Measurements from ENCODE around the gene CHKB.
A peak's percentile ranks its signal among the peaks of the same experiment; 100 is the strongest.

The CHKB gene

GRCh38 chr22:50576806-50577696 is 5.6 kb downstream of the CHKB start:
- H3K4me3 ChIP-seq (ENCODE audit: low read depth, low read length): no peak overlapping the region
- no peak for DNase-seq (ENCODE audit: low read depth)

DNA sequence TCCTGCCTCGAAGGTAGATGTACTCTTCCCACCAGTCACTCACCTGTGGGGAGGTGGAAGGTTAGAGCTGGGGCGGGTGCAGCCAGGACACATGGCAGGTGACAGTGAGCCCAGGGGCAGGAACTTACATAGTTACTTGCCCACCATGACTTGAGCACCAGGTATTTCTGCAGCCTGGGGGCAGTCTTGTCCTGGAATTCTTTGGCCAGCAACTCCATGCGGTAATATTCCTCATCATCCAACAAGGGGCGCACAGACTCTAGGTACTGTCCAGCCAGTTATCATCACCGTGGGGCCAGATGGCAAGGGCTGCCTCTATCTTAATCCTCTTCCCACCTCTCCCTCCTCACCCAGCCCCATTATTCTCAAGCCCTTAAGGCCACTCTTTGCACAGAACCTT is 6.6 kb downstream of the CHKB start:
- no peak for DNase-seq (ENCODE audit: low read depth)
- no peak overlapping the region for H3K4me3 ChIP-seq (ENCODE audit: low read depth, low read length)

DNA sequence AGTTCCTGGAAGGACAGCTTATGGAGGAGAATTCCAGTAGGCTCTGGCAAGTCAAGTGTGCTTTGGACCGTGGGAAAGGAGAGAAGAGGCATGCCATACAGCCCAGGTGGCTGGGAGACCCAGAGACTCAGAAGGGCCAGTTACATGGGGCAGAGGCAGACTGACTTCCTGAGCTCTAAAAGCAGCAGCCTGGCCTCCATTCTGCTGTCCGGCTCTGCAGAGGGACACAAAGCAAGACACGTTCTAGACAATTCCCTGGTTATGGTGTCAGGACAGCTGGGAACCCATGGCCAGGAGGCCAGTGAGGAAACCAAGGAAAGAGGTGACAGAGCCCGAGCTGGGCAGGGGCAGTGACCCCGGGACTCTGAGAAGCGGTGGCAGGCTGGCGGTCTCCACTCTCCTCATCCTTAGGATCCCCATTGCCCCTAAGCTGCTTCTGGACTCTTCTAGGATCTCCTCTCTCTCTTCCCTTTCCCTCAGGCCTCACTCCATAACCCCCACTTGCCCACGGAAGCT is 7.2 kb downstream of the CHKB start:
- no peak overlapping the region for H3K4me3 ChIP-seq (ENCODE audit: low read depth, low read length)
- DNase-seq (ENCODE audit: low read depth): no peak

DNA sequence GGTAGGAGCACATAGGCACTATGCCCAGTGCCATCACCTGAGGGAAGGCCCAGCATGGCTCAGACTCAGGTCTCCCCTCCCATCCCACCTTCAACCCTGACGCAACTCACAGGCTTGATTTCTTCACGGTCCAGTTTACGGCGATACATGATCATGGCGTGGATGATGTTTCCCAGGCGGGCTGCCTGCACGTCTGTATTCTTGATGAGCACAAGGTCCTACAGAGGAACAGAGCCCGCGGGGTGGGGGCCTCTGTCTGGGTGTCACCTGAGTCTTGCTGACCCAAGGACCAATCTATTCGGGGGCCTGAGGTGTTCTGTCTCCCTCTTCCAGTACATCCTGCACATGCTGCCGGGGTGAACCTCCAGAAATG is 8.3 kb downstream of the CHKB start:
- H3K4me3 ChIP-seq (ENCODE audit: low read depth, low read length): no peak overlapping the region
- DNase-seq (ENCODE audit: low read depth): no peak

DNA sequence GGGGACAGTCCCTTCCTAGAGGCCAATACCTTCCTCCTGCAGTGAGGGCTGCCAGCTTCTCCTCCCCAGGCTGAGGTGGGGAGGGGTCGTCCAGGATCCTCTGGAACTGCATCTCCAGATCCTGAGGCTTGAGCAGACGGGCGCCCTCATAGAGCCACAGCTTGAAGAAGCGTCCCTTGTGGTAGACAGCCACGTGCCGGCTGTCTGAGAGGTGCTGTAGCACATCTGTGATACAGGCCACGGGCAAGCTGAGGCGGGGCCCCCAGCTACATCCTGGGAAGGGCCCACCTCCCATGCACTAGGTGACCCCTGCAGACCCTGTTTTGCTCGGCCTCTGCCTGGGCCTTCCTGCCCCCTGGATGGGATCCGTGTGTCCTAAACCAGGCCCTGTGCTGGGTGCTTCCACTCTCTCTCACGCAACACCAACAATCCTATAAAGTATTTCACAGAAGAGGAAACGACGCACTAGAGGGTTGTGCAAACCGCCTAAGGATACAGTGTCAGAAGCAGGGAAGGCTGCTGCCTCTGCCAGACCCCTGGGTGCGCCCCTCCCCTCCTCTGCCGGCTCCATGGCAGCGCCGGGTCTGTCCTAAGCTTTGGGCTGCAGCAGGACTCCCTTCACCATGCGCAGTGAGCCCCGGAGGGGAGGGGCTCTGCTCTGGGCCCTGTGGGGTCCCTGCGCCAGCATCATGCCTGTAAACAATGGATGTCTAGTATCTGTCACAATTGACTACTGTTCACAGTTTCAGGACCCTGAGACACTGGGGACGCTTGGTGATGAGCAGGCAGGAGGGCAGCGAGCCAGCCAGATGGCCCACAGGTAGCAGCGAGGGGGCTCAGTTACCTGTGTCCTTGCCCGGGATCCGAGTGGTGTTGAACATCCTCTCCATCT is 8.9 kb downstream of the CHKB start:
- no peak overlapping the region for H3K4me3 ChIP-seq (ENCODE audit: low read depth, low read length)
- DNase-seq (ENCODE audit: low read depth): no peak

- DNase-seq (ENCODE audit: low read depth): no peak
- H3K4me3 ChIP-seq (ENCODE audit: low read depth, low read length): no peak overlapping the region
Observed at GRCh38 chr22:50572965-50573364, 9.7 kb downstream of the CHKB start.

DNA sequence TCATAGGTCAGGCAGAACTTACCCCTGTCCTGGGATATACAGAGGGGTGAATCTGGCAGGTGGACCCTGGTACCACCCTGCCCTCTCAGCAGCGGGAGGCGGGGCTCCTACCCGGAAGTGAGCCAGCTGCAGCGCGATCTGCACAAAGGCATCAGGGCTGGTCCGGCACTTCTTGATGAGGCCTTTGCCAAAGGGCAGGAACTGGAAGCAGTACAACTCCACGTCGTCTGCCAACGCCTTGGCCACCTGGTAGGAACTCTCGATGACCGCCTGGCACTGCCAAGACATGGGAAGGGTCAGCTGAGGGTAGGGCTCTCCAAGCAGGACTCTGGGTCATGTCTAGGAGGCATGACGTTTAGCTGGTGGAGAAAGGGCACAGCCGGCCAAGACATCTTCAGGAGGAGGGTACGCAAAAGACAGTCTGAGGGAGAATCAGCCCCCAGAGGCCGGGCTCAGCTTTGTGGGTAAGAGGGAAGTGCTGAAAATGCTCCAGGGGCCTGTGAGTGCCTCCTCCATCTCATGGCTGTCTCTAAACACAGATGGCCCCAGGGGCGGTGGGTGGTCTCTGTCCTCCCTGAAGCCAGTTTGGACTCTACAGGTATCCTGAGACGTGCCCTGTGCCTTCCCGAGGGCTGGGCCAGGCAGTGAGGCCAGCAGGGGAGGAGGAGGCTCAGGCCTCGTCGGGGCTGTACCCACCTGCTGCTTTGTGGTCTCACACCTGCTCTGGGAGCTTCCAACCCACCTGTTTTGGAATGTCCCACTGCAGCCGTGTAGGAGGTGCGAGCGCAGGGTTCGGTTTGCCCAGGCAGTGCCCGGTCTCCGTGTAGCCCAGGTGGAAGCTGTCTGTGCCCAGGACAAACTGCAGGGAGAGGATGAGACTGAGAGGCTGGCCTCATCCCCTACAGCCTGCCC is 11.1 kb downstream of the CHKB start:
- DNase-seq (ENCODE audit: low read depth): no peak
- H3K4me3 ChIP-seq (ENCODE audit: low read depth, low read length): no peak overlapping the region

GRCh38 chr22:50570861-50571260 is 11.8 kb downstream of the CHKB start:
- H3K4me3 ChIP-seq (ENCODE audit: low read depth, low read length): no peak overlapping the region
- no peak for DNase-seq (ENCODE audit: low read depth)

DNA sequence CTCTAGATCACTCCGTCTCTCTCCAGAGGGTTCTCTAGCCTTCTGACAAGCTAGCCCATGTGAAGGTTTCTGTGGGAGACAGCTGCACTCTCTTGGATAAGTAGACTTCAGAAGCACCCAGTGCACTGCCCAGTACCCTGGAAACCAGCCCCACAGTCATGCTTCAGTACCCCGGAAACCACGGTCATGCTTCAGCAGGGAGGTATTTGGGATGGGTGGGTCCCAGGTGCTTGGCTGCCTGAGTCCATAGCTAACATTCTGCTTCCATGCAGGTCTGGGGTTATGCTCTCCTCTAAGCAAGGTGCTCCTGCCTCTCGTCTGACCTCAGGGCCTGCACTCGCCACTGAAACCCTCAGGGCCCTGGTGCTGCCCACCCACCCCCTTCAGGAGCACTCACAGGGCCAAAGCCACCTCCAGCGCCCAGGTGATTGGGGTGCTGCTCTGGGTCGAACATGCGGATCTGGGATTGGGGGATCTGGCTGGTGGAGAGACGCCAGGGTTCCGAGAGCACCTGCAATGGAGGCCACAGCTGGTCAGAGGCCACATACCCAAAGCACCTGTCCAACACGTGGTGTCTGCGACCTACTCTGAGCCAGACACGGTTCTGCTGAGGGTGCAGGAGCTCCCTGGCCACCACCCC is 12.6 kb downstream of the CHKB start:
- no peak overlapping the region for H3K4me3 ChIP-seq (ENCODE audit: low read depth, low read length)
- DNase-seq (ENCODE audit: low read depth): no peak

DNA sequence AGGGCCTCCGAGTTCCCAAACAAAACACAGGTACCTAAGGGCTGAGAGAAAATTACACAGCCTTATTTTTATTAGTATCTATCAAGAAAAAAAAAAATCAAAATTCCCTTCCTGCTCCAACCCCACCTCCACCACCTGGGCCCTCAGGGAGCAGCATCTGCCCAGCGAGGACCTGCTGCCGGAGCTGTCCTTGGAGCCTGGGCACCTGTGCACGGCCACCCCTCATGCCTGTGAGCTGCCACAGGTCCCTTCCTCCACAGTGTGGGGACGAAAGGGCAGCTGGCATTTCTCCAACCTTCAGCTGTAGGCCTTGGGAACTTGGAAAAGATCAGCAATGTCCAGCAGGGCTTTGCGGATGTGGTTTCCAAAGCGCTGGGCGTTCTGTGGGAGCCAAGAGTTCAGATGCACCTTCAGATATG is 13.6 kb downstream of the CHKB start:
- no peak for DNase-seq (ENCODE audit: low read depth)
- no peak overlapping the region for H3K4me3 ChIP-seq (ENCODE audit: low read depth, low read length)

DNA sequence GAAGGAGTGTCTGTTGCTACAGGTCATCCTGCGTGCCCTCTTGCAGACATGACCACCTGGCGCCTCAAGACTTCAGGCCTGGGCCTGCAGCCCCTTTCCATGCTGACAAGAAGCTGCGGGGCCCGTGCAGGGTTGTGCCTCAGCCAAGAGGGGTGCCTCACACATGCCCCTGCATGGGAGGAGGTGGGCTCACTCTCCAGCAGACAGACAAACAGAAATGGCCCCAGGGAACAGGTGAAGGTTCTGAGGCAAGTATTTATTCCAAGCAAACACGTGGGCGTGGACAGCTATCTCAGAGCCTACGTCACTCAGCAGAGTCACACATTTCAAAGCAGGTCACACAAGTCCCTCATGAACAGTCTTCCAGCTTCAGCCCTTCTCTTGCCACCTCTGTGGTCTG is 14.0 kb downstream of the CHKB start:
- no peak overlapping the region for H3K4me3 ChIP-seq (ENCODE audit: low read depth, low read length)
- no peak for DNase-seq (ENCODE audit: low read depth)

GRCh38 chr22:50567721-50568252 is 14.9 kb downstream of the CHKB start:
- no peak for DNase-seq (ENCODE audit: low read depth)
- H3K4me3 ChIP-seq (ENCODE audit: low read depth, low read length): no peak overlapping the region

DNA sequence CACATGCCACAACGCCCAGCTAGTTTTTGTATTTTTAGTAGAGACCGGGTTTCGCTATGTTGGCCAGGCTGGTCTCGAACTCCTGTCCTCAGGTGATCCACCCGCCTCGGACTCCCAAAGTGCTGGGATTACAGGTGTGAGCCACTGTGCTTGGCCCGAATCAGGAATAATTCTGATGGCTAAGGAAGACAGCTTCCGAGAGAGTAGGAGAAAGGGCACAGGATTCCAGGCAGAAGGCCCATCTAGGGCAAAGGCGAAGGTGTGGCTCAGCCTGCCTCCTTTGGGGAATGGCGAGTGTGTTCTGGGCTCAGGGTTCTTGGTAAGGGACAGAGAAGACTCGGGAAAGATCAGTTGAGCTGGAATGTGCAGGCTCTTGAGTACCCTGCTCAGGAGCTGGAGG is 18.4 kb downstream of the CHKB start:
- H3K4me3 ChIP-seq (ENCODE audit: low read depth, low read length): no peak overlapping the region
- no peak for DNase-seq (ENCODE audit: low read depth)

- DNase-seq (ENCODE audit: low read depth): no peak
Observed at GRCh38 chr22:50563413-50564160, 19.1 kb downstream of the CHKB start.

DNA sequence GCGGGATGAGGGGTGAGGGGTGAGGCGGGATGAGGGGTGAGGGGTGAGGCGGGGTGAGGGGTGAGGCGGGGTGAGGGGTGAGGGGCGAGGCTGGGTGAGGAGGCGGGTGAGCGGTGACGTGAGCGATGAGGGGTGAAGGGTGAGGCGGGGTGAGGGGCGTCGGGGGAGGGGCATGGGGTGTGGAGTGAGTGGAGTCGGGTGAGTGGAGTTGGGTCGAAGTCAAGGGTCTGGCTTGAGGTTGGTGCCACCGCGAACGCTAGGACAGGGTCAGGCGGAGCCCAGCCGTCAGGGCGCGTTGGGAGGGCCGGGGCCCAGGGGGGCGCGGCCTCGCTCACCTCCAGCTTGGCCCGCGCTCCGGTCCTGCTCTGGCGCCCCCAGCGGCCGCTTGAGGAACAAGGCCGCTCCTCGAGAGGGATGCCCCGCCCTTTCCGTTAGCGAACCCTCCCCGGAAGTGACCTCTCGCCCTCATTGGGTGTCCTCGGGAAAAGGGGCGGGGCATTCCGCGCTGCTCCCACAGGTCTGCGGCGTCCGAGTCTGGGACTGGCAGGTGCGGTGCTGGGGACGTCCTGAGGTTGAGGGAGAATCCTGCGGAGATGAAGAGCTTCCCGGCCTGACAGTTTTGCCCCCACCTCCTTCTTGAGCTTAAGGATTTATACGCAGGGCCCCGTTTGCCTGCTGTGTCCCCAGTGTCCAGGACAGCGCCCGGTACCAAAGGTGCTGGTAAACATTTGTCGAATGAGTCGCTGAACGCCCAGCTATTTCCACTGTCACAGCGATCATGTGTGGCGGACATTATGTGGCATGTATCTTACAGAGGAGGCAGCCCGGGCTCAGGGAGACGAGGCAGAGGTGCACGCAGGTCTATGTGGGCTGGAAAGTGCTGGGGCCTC is 19.9 kb downstream of the CHKB start, which contains the start of gene SYCE3:
SYCE3 (minus strand) TSS at position 397 of the 890 bp plus-strand sequence. CDS start 6,514 bp downstream, outside the sequence.
- no peak for DNase-seq (ENCODE audit: low read depth)
- peak within 1 kb of the TSS; percentile 62 for H3K4me3 ChIP-seq (ENCODE audit: low read depth, low read length)

More at GRCh38 chr22:50563413-50564160, 19.1 kb downstream of the CHKB start:
- H3K4me3 ChIP-seq (ENCODE audit: low read depth, low read length): peak overlapping the region; percentile 62

DNA sequence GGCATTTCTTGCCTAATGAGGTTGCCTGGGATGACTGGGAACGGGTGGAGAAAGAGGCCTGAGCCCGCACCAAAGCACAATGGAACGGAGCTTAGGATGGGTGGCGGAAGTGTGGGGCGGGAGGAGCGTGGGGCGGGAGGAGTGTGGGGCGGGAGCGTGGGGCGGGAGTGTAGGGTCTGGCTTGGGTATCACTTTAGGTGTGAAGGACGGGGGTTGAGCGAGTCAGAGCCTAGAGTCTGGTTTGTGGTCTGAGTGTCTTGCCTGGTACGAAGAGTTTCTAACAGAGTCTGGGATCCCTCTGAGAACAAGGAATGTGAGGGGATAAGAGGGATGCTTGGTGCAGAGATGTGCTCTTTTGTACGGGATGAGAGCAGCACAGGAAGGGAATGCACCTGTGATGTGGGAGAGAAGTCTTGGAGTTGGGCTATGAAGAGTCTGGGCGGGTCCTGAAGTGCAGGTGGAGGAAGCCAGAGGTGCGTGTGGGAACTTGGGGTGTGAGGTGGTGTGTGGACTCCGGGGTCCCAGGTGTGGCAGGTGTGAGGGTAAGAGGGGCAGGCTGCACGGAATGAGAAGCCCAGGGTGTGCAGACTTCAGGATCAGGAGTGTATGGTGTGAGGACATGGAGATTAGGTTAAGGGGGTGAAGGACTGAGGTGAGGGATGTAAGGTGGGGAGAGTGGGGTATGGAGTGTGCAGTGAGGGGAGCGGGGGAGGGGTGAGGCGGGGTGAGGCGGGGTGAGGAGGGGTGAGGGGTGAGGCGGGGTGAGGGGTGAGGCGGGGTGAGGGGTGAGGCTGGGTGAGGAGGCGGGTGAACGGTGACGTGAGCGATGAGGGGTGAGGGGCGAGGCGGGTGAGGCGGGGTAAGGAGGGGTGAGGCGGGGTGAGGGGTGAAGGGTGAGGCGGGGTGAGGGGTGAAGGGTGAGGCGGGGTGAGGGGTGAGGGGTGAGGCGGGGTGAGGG is 21.0 kb downstream of the CHKB start:
- H3K4me3 ChIP-seq (ENCODE audit: low read depth, low read length): no peak overlapping the region
- no peak for DNase-seq (ENCODE audit: low read depth)
